B cell (primary cell): Measurements from ENCODE around the gene CST6. TPM values are rescaled to one million over a fixed set of nuclear protein-coding genes. Genes with fewer than 3 reads are reported as not detected.
A peak's percentile ranks its signal among the peaks of the same experiment; 100 is the strongest.

Experiments
- ATAC-seq: fragments of 200-7000 bp; cut with Tn5 transposase; one replicate; pipeline ENCODE4 v1.10.0; 2021; ENCODE audit warnings: low read depth, mild to moderate bottlenecking, moderate number of reproducible peaks, moderate library complexity
- CTCF ChIA-PET: fragments of 350-600 bp; sonication (Branson Sonifier 250); formaldehyde crosslinking; loops from one replicate; lab custom pipeline; 2021; ENCODE audit warnings: antibody characterized with exemption, inconsistent platforms; lab: Charles Lee
- POLR2A ChIA-PET: fragments of 350-600 bp; sonication (Branson Sonifier 250); formaldehyde crosslinking; loops from one replicate; lab custom pipeline; 2021; ENCODE audit warnings: antibody characterized with exemption; lab: Charles Lee
- DNase-seq: peaks from one replicate; pipeline ENCODE4 v3.0.0; 2013
- H2AFZ ChIP-seq: 2 replicates; pipeline ENCODE4 v1.6.1; 2012; ENCODE audit warnings: mild to moderate bottlenecking, low read depth, low read length; ENCODE audit not compliant: insufficient read depth, poor library complexity, severe bottlenecking
- H3K27ac ChIP-seq, 2 donors: 1 replicate in 1 of 2; 2 replicates in 1 of 2; pipeline ENCODE4 v1.5.1; 2012 to 2013; ENCODE audit warnings: low read length in 2 of 2, mild to moderate bottlenecking in 2 of 2, moderate library complexity in 1 of 2
- H3K27me3 ChIP-seq, 4 experiments: fragments of 200-600 bp in 1 of 4; sonication (generic) in 1 of 4; replicated peaks in 1 of 4; 1 replicate in 2 of 4; 2 replicates in 2 of 4; pipeline versions ENCODE4 v1.6.1 to v1.7.0; 2013 to 2016; ENCODE audit warnings: low read length in 3 of 4, mild to moderate bottlenecking in 2 of 4, mixed read lengths in 1 of 4, moderate library complexity in 1 of 4; ENCODE audit not compliant: insufficient read depth in 4 of 4, control insufficient read depth in 3 of 4; ENCODE audit errors: control extremely low read depth in 1 of 4
- H3K36me3 ChIP-seq, 2 experiments: replicated peaks in 1 of 2; 1 replicate in 1 of 2; 2 replicates in 1 of 2; pipeline versions ENCODE4 v1.6.1 to v1.7.1; 2013; ENCODE audit warnings: low read length in 1 of 2; ENCODE audit not compliant: insufficient read depth in 2 of 2, control insufficient read depth in 1 of 2; ENCODE audit errors: control extremely low read depth in 1 of 2, extremely low read depth in 1 of 2
- H3K4me1 ChIP-seq, 2 donors: fragments of 200-600 bp in 1 of 2; sonication (generic) in 1 of 2; 1 replicate in 1 of 2; 2 replicates in 1 of 2; pipeline versions ENCODE4 v1.5.1 to v1.6.1; 2013 to 2017; ENCODE audit warnings: low read length in 2 of 2; ENCODE audit not compliant: control insufficient read depth in 2 of 2, insufficient read depth in 2 of 2
- H3K4me2 ChIP-seq: replicated peaks from 2 replicates; pipeline ENCODE3; 2012; ENCODE audit warnings: mild to moderate bottlenecking, low read depth, low read length; ENCODE audit not compliant: poor library complexity, severe bottlenecking
- H3K4me3 ChIP-seq, 5 experiments: fragments of 200-600 bp in 1 of 5; sonication (generic) in 1 of 5; 1 replicate in 3 of 5; 2 replicates in 2 of 5; pipeline versions ENCODE4 v1.5.1 to v1.7.0; 2011 to 2016; ENCODE audit warnings: low read length in 4 of 5, mild to moderate bottlenecking in 4 of 5, low read depth in 2 of 5, control low read depth in 1 of 5, moderate library complexity in 1 of 5; ENCODE audit not compliant: insufficient read depth in 1 of 5; ENCODE audit errors: control extremely low read depth in 1 of 5, extremely low read depth in 1 of 5
- H3K79me2 ChIP-seq: fragments of 200-600 bp; sonication (generic); one replicate; pipeline ENCODE4 v1.6.0; 2016; ENCODE audit warnings: low read length; ENCODE audit not compliant: control insufficient read depth, insufficient read depth
- H3K9ac ChIP-seq: fragments of 200-600 bp; sonication (generic); 2 replicates; pipeline ENCODE4 v1.6.1; 2017; ENCODE audit warnings: mild to moderate bottlenecking, low read length, moderate library complexity
- H3K9me3 ChIP-seq, 3 donors: one replicate each; pipeline versions ENCODE4 v1.6.1 to v1.7.1; 2013; ENCODE audit warnings: low read length in 2 of 3; ENCODE audit not compliant: control insufficient read depth in 2 of 3, insufficient read depth in 1 of 3; ENCODE audit errors: control extremely low read depth in 1 of 3
- H4K20me1 ChIP-seq: 2 replicates; pipeline ENCODE4 v1.6.0; 2012; ENCODE audit warnings: mild to moderate bottlenecking, low read length; ENCODE audit not compliant: insufficient read depth, control insufficient read depth, poor library complexity, severe bottlenecking
- H3K27ac Mint-ChIP-seq: one replicate; pipeline ENCODE4 v1.8.0; 2021; ENCODE audit warnings: mixed read lengths
- H3K27me3 Mint-ChIP-seq: one replicate; pipeline ENCODE4 v1.8.0; 2021; ENCODE audit warnings: mixed read lengths
- H3K4me1 Mint-ChIP-seq: one replicate; pipeline ENCODE4 v1.8.0; 2021; ENCODE audit warnings: mixed read lengths
- H3K4me3 Mint-ChIP-seq: one replicate; pipeline ENCODE4 v1.8.0; 2021; ENCODE audit warnings: mixed read lengths
- H3K9me3 Mint-ChIP-seq: one replicate; pipeline ENCODE4 v1.8.0; 2022; ENCODE audit warnings: mixed read lengths; ENCODE audit not compliant: insufficient read depth
- EZH2 ChIP-seq: IDR thresholded peaks from 2 replicates; pipeline ENCODE4 v1.6.1; 2012; ENCODE audit warnings: borderline replicate concordance, low read depth, mild to moderate bottlenecking, moderate library complexity, low read length; ENCODE audit not compliant: insufficient read depth, poor library complexity, severe bottlenecking
- WGBS: methylation state at CpG from one replicate; pipeline ENCODE4 v1.1.5; 2013; ENCODE audit warnings: missing lambda C conversion rate; ENCODE audit not compliant: insufficient coverage; 5-methylcytosine and 5-hydroxymethylcytosine counted together
- intact Hi-C: fragments of 100-400 bp; cut with micrococcal nuclease; formaldehyde crosslinking; loops from one replicate; pipeline ENCODE4 v1.10.0; 2022
- polyA plus RNA-seq: library from polyadenylated mRNA; depleted of rRNA; stranded (reverse); fragments of >200 nt; gene quantifications from 2 replicates; pipeline ENCODE4 v1.2.3, GENCODE V29; 2012
- total RNA-seq, 2 donors: library from RNA; stranded (reverse); fragments of 120-200 nt in 1 of 2; gene quantifications; 1 replicate in 1 of 2; 2 replicates in 1 of 2; pipeline versions ENCODE4 v1.2.3 to v1.2.4, GENCODE V29; 2013 to 2022
- TF ChIP-seq, protein P1 (sequence below): fragments of 200-600 bp; IDR thresholded peaks from one replicate; pipeline ENCODE4 v1.8.0; 2022; ENCODE audit warnings: antibody characterized with exemption, mild to moderate bottlenecking

The CST6 gene
- total and polyA plus RNA-seq, 2 donors (not counting 1 experiment from before 2014, with no cell fraction given), result not detected

DNA sequence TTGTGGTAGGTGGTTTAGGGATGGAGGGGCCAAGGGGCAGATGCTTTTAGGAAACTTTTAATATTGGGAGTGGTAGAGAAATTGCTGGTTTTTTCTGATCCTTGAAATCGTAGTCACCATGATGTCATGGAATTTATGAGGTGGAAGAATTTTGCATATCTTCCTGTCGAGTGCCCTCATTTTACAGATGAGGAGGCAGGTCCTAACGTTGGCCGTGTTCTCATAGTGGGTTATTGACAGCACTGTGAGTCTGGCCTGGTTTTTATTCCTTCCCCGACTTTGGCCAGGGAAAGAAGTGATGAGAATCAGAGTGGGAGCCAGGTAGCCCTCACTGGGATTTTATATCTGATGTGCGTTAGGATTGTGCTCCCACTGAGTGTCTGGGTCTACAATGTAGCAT, 49.5 kb downstream of the CST6 start:
- Mint-ChIP-seq H3K27ac (peak overlapping the region; percentile 2), H3K4me3 (no peak overlapping the region), H3K4me1 (peaks cover 25% of the 10 kb centered on the region), H3K27me3 (no peaks in the 10 kb centered on the region), H3K9me3 (no peaks in the 10 kb centered on the region)
- H3K27ac ChIP-seq, result peak overlapping the region in 1 of 2 donors; percentile 5
- H3K27me3 ChIP-seq, result no peaks in the 10 kb centered on the region
- TF ChIP-seq, protein P1, sequence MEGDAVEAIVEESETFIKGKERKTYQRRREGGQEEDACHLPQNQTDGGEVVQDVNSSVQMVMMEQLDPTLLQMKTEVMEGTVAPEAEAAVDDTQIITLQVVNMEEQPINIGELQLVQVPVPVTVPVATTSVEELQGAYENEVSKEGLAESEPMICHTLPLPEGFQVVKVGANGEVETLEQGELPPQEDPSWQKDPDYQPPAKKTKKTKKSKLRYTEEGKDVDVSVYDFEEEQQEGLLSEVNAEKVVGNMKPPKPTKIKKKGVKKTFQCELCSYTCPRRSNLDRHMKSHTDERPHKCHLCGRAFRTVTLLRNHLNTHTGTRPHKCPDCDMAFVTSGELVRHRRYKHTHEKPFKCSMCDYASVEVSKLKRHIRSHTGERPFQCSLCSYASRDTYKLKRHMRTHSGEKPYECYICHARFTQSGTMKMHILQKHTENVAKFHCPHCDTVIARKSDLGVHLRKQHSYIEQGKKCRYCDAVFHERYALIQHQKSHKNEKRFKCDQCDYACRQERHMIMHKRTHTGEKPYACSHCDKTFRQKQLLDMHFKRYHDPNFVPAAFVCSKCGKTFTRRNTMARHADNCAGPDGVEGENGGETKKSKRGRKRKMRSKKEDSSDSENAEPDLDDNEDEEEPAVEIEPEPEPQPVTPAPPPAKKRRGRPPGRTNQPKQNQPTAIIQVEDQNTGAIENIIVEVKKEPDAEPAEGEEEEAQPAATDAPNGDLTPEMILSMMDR, result no peak
- no peak for TF ChIP-seq EZH2
- ChIA-PET CTCF (interaction anchor here (1.1 kb wide), 1 partner anchor 76 kb away, joined by 3 read pairs; no protein-coding TSS in a partner anchor), POLR2A (no interaction called here)
- no peak overlapping the region for H3K4me2 ChIP-seq
- H2AFZ ChIP-seq, result no peak overlapping the region
- DNase-seq (no peak), ATAC-seq (no peak)
- H3K36me3 ChIP-seq, result peaks cover 4 to 96% of the 10 kb centered on the region in 2 experiments
- intact Hi-C loops, result no loop called here
- peaks cover 22% of the 10 kb centered on the region for H4K20me1 ChIP-seq
- WGBS, result 49% methylated on average over 5 of the region's 6 CpGs
- H3K4me1 ChIP-seq, result peaks cover 0 to 6% of the 10 kb centered on the region in 2 donors
- no peaks in the 10 kb centered on the region for H3K9me3 ChIP-seq
- H3K4me3 ChIP-seq, result no peak overlapping the region
- H3K79me2 ChIP-seq, result peaks cover 59% of the 10 kb centered on the region
- H3K9ac ChIP-seq, result no peak overlapping the region

DNA sequence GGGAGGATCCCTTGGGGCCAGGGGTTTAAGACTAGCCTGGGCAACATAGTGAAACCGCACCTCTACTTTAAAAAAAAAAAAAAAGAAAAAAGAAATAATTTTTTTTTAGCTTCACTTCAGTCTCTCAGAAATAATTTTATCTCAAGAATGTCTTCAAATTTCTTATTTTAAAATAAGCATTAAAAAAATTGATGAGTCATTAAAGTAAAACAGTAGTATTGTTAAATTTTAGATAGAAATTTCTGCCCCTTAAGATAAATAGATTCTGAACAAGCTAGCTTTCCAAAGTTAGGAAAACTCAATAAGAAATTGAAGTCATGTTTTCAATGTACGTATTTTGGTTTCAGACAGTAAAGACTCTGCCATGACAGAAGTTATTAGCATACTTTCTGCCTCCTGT, 50.6 kb downstream of the CST6 start:
- Histone ChIP-seq H3K36me3 (peaks cover 4 to 97% of the 10 kb centered on the region in 2 experiments), H3K27me3 (no peaks in the 10 kb centered on the region), H3K79me2 (peaks cover 50% of the 10 kb centered on the region), H3K4me3 (no peak overlapping the region), H2AFZ (no peak overlapping the region), H3K9ac (no peak overlapping the region), H3K4me1 (peaks cover 9 to 16% of the 10 kb centered on the region in 2 donors), H3K9me3 (no peaks in the 10 kb centered on the region), H3K27ac (no peak overlapping the region), H3K4me2 (no peak overlapping the region), H4K20me1 (peaks cover 17% of the 10 kb centered on the region)
- TF ChIP-seq EZH2, result no peak
- TF ChIP-seq, protein P1, result no peak
- Mint-ChIP-seq H3K4me1 (peaks cover 33% of the 10 kb centered on the region), H3K27ac (no peak overlapping the region), H3K4me3 (no peak overlapping the region), H3K9me3 (no peaks in the 10 kb centered on the region), H3K27me3 (no peaks in the 10 kb centered on the region)
- ChIA-PET POLR2A (no interaction called here), CTCF (interaction anchor here (0.6 to 4.8 kb wide), 3 partner anchors 17 to 72 kb away, joined by 3 to 38 read pairs (median 4); no protein-coding TSS in a partner anchor)
- no peak for ATAC-seq
- intact Hi-C loops, result no loop called here
- DNase-seq, result no peak
- no CpG with 5 or more reads among the region's 2 CpGs for WGBS

Other genes starting within 250 kb of the CST6 start
- gene AP5B1, start 231.0 kb upstream of the CST6 start, total RNA-seq, result 25.2 and 26.3 TPM in 2 replicates
- gene AP5B1, start 231.0 kb upstream of the CST6 start, polyA plus RNA-seq, result 9.4 and 9.6 TPM in 2 replicates
- 0.15 and 0.17 TPM in 2 replicates for gene OVOL1, start 224.9 kb upstream of the CST6 start, total RNA-seq
- 0.09 and 0.66 TPM in 2 replicates for gene OVOL1, start 224.9 kb upstream of the CST6 start, polyA plus RNA-seq
- 0.34 and 0.57 TPM in 2 replicates for gene SNX32, start 178.0 kb upstream of the CST6 start, total RNA-seq
- 0.89 and 8.8 TPM in 2 replicates for gene SNX32, start 178.0 kb upstream of the CST6 start, polyA plus RNA-seq
- gene CFL1, start 153.8 kb upstream of the CST6 start, total RNA-seq, result 439 and 455 TPM in 2 replicates
- 530 and 990 TPM in 2 replicates for gene CFL1, start 153.8 kb upstream of the CST6 start, polyA plus RNA-seq
- gene MUS81, start 151.6 kb upstream of the CST6 start, total RNA-seq, result 71.1 and 74.5 TPM in 2 replicates
- gene MUS81, start 151.6 kb upstream of the CST6 start, polyA plus RNA-seq, result 134 and 135 TPM in 2 replicates
- 9.5 and 11.7 TPM in 2 replicates for gene EFEMP2, start 139.2 kb upstream of the CST6 start, total RNA-seq
- gene EFEMP2, start 139.2 kb upstream of the CST6 start, polyA plus RNA-seq, result 13.3 and 14.7 TPM in 2 replicates
- 0.84 and 1.3 TPM in 2 replicates for gene CTSW, start 132.2 kb upstream of the CST6 start, total RNA-seq
- 4.6 and 5.4 TPM in 2 replicates for gene CTSW, start 132.2 kb upstream of the CST6 start, polyA plus RNA-seq
- 59.8 and 63.4 TPM in 2 replicates for gene FIBP, start 123.5 kb upstream of the CST6 start, total RNA-seq
- 94.9 and 128 TPM in 2 replicates for gene FIBP, start 123.5 kb upstream of the CST6 start, polyA plus RNA-seq
- gene CCDC85B, start 121.3 kb upstream of the CST6 start, total RNA-seq, result 16.8 and 18.2 TPM in 2 replicates
- 21.8 and 39.5 TPM in 2 replicates for gene CCDC85B, start 121.3 kb upstream of the CST6 start, polyA plus RNA-seq
- gene FOSL1, start 111.6 kb upstream of the CST6 start, total RNA-seq, result not detected in 2 replicates
- gene FOSL1, start 111.6 kb upstream of the CST6 start, polyA plus RNA-seq, result 2.3 and 4.8 TPM in 2 replicates
- gene C11orf68, start 92.9 kb upstream of the CST6 start, total RNA-seq, result 50.6 and 57.6 TPM in 2 replicates
- gene C11orf68, start 92.9 kb upstream of the CST6 start, polyA plus RNA-seq, result 16.6 and 34.9 TPM in 2 replicates
- 62.9 and 71.7 TPM in 2 replicates for gene DRAP1, start 92.6 kb upstream of the CST6 start, total RNA-seq
- gene DRAP1, start 92.6 kb upstream of the CST6 start, polyA plus RNA-seq, result 83.9 and 90.2 TPM in 2 replicates
- not detected in 2 replicates for gene TSGA10IP, start 66.5 kb upstream of the CST6 start, total RNA-seq
- not detected in 2 replicates for gene TSGA10IP, start 66.5 kb upstream of the CST6 start, polyA plus RNA-seq
- gene SART1, start 50.3 kb upstream of the CST6 start, total RNA-seq, result 97.4 and 102 TPM in 2 replicates
- 57.1 and 74.5 TPM in 2 replicates for gene SART1, start 50.3 kb upstream of the CST6 start, polyA plus RNA-seq
- 61.0 and 65.2 TPM in 2 replicates for gene EIF1AD, start 9.9 kb upstream of the CST6 start, total RNA-seq
- 56.9 and 100 TPM in 2 replicates for gene EIF1AD, start 9.9 kb upstream of the CST6 start, polyA plus RNA-seq
- gene BANF1, start 9.5 kb upstream of the CST6 start, total RNA-seq, result 99.3 and 99.5 TPM in 2 replicates
- gene BANF1, start 9.5 kb upstream of the CST6 start, polyA plus RNA-seq, result 74.3 and 75.7 TPM in 2 replicates
- gene CATSPER1, start 14.5 kb downstream of the CST6 start, total RNA-seq, result not detected in 2 replicates
- not detected in 2 replicates for gene CATSPER1, start 14.5 kb downstream of the CST6 start, polyA plus RNA-seq
- not detected in 2 replicates for gene GAL3ST3, start 37.2 kb downstream of the CST6 start, total RNA-seq
- gene GAL3ST3, start 37.2 kb downstream of the CST6 start, polyA plus RNA-seq, result not detected in 2 replicates
- 205 and 214 TPM in 2 replicates for gene SF3B2, start 40.4 kb downstream of the CST6 start, total RNA-seq
- 123 and 139 TPM in 2 replicates for gene SF3B2, start 40.4 kb downstream of the CST6 start, polyA plus RNA-seq
- gene PACS1, start 58.3 kb downstream of the CST6 start, total RNA-seq, result 303 and 325 TPM in 2 replicates
- gene PACS1, start 58.3 kb downstream of the CST6 start, polyA plus RNA-seq, result 121 and 131 TPM in 2 replicates
- gene KLC2, start 245.7 kb downstream of the CST6 start, total RNA-seq, result 47.7 and 49.2 TPM in 2 replicates
- 24.1 and 26.9 TPM in 2 replicates for gene KLC2, start 245.7 kb downstream of the CST6 start, polyA plus RNA-seq